HG03342 (cell line): ENCODE results near the gene TPRG1L.
"Not testable (repeated sequence)": the region's sequence is repeated elsewhere in the genome, so short reads cannot be mapped to it uniquely, and the experiment has no call there.

Experiments used
- ATAC-seq: cut with Tn5 transposase; IDR thresholded peaks from one replicate; pipeline ENCODE4 v1.9.1; 2021; ENCODE audit warnings: mild to moderate bottlenecking, moderate library complexity; ENCODE audit not compliant: unreplicated experiment

TPRG1L gene

GRCh38 chr1:3624200-3625136 lies at the start of gene TPRG1L:
TSS of gene TPRG1L (plus strand) at chr1:3625015. CDS start at chr1:3625073, 58 bp downstream.
- peak; percentile 97 for ATAC-seq

GRCh38 chr1:3575515-3575914 lies 49.3 kb upstream of the TPRG1L start:
- not testable (repeated sequence) for ATAC-seq

GRCh38 chr1:3575993-3576392 lies 48.8 kb upstream of the TPRG1L start:
- no peak for ATAC-seq

- no peak for ATAC-seq
These were observed 47.5 kb upstream of the TPRG1L start for GRCh38 chr1:3577300-3577699.

- ATAC-seq: no peak
These were observed 46.9 kb upstream of the TPRG1L start for GRCh38 chr1:3577711-3578432.

- ATAC-seq: no peak
These were observed 46.4 kb upstream of the TPRG1L start for GRCh38 chr1:3578433-3578805.

GRCh38 chr1:3578906-3579305 lies 45.9 kb upstream of the TPRG1L start:
- ATAC-seq: no peak

- ATAC-seq: no peak
These were observed 45.2 kb upstream of the TPRG1L start for GRCh38 chr1:3579626-3580025.

GRCh38 chr1:3580231-3580630 lies 44.6 kb upstream of the TPRG1L start:
- no peak for ATAC-seq

- ATAC-seq: no peak
These were observed 43.3 kb upstream of the TPRG1L start for GRCh38 chr1:3581296-3582036.

GRCh38 chr1:3583751-3584150 lies 41.1 kb upstream of the TPRG1L start:
- not testable (repeated sequence) for ATAC-seq

GRCh38 chr1:3584915-3585314 lies 39.9 kb upstream of the TPRG1L start:
- ATAC-seq: no peak

- not testable (repeated sequence) for ATAC-seq
These were observed 39.4 kb upstream of the TPRG1L start for GRCh38 chr1:3585353-3585868.

- ATAC-seq: no peak
These were observed 38.8 kb upstream of the TPRG1L start for GRCh38 chr1:3585940-3586568.

GRCh38 chr1:3586986-3587759 lies 37.6 kb upstream of the TPRG1L start:
- ATAC-seq: no peak

- ATAC-seq: no peak
These were observed 36.4 kb upstream of the TPRG1L start for GRCh38 chr1:3588395-3588794.

GRCh38 chr1:3590139-3590763 lies 34.6 kb upstream of the TPRG1L start:
- no peak for ATAC-seq

GRCh38 chr1:3590951-3591865 lies 33.6 kb upstream of the TPRG1L start:
- no peak for ATAC-seq
